Stimulated activated CD8-positive, alpha-beta memory T cell treated with anti-CD3 and anti-CD28 coated beads, Interleukin-4, amount 100 ng/mL, for 48 hours (primary cell): ENCODE measurements around the gene ANP32D.
"Not testable (repeated sequence)": the region's sequence is repeated elsewhere in the genome, so short reads cannot be mapped to it uniquely, and the experiment has no call there.

Experiments used
- DNase-seq: peaks from one replicate; pipeline ENCODE4 v3.0.0-alpha.2; 2020

Gene ANP32D

GRCh38 chr12:48472259-48472658 is at the start of gene ANP32D:
TSS of gene ANP32D (plus strand) at chr12:48472559. CDS start at chr12:48472665, 106 bp downstream.
- no peak for DNase-seq

DNA sequence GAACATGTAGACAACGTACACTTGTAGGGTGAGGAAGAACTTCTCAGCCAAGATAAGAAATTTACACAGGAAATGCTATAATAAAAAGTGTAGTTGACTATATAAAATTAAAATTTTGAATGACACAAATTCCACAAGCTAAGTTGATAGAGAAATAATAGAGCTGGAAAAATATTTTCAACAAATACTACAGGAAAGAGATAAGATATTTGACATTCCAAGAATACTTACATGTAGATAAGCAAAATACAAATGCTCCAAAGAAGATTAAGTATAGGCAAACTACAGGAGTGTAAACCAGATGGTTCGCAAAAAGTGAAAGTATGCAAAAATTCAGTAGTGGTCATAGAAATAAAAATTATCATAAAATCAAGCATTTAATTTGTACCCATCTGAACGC is 49.2 kb upstream of the ANP32D start:
- DNase-seq, result no peak

GRCh38 chr12:48424644-48425043 is 47.7 kb upstream of the ANP32D start:
- DNase-seq, result no peak

DNA sequence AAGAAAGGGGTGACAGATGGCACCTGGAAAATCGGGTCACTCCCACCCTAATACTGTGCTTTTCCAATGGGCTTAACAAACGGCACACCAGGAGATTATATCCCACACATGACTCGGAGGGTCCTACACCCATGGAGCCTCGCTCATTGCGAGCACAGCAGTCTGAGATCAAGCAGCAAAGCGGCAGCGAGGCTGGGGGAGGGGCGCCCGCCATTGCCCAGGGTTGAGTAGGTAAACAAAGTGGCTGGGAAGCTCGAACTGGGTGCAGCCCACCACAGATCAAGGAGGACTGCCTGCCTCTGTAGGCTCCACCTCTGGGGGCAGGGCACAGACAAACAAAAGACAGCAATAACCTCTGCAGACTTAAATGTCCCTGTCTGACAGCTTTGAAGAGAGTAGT is 38.3 kb upstream of the ANP32D start:
- not testable (repeated sequence) for DNase-seq

GRCh38 chr12:48441069-48441468 is 31.3 kb upstream of the ANP32D start:
- DNase-seq, result no peak

DNA sequence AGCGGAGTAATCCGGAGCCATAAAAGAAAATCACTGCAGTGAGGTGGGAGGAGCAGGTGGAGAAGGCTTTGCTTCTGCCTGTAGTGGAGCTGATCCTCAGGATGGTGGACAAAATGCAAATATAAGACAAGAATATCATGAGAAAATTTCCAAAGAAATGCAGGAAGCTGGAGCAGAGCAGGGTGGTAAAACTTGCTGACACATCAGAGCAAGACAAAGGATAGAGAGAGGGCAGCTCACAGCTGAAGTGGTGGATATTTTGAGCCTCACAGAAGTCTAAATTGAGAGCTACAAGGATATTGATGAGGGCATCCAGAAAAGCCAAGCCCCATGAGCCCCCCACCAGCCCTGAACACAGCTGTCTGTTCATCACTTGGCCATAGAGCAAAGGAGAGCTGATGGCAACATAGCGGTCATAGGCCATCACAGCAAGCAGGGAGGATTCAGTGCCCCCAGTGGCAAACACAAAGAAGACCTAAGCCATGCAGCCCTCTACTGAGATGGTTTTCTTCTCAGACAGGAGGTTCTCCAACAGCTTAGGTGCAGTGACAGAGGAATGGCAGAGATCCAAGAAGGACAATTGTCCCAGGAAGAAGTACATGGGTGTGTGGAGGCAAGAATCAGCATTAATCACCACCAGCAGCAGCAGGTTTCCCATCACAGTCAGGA is 30.0 kb upstream of the ANP32D start:
- no peak for DNase-seq

GRCh38 chr12:48445538-48445937 is 26.8 kb upstream of the ANP32D start:
- no peak for DNase-seq

DNA sequence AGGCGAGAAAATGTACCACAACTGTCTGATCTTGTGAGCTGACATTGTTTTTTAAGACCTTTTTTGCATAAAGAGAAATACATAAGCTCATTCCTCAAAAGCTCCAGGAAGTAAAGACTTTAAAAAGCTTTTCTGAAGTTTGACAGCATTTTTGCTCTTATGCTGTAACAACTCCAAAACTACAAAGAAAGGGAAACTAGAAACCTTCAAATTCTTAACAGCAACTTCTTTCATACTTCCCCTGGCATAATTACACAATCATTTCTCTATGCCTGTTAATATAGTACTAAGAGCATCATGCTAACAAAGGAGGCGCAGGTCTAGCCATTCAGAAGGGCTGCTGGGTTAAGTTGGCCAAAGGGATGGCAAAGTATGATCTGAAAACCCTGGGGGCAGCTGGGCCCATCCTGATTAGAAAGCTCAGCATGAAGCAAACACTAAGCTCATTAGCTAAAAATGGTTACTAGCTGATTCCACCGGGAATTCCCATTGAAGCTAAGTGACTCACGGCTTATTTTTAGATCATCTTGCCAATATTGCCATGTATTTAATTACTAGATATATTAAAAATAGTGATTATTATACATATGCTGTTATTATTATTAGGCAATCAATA is 26.1 kb upstream of the ANP32D start:
- no peak for DNase-seq

DNA sequence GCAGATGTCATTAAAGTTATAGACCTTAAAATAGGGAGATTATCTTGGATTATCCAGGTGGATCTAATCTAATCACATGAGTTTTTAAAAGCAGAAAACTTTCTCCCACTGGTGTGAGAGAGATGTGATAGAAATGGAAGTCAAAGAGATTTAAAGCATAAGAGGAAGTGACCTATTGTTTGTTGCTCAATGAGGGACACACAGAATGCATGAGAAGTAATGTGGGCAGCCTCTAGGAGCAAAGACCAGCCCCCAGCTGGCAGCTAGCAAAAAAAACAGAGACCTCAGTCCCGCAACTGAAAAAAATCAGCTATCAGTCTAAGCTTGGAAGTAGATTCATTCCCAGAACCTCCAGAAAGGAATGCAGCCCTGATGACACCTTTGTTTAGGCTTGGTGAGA is 24.6 kb upstream of the ANP32D start:
- DNase-seq, result no peak

DNA sequence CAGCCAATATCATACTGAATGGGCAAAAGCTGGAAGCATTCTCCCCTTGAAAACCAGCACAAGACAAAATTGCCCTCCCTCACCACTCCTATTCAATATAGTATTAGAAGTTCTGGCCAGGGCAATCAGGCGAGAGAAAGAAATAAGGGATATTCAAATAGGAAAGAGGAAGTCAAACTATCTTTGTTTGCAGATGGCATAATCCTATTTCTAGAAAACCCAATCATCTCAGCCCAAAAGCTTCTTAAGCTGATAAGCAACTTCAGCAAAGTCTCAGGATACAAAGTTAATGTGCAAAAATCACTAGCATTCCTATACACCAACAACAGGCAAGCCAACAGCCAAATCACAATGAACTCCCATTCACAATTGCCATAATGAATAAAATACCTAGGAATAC is 21.0 kb upstream of the ANP32D start:
- no peak for DNase-seq

DNA sequence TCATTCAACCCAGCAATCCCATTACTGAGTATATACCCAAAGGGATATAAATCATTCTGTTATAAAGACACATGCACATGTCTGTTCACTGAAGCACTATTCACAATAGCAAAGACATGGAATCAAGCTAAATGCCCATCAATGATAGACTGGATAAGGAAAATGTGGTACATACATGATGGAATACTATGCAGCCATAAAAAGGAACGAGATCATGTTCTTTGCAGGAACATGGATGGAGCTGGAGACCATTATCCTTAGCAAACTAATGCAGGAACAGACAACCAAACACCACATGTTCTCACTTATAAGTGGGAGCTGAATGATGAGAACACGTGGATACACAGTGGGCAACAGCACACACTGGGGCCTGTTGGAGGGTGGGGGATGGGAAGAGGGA is 19.4 kb upstream of the ANP32D start:
- not testable (repeated sequence) for DNase-seq

- DNase-seq, result no peak
These were observed 17.7 kb upstream of the ANP32D start for GRCh38 chr12:48454667-48455066.

DNA sequence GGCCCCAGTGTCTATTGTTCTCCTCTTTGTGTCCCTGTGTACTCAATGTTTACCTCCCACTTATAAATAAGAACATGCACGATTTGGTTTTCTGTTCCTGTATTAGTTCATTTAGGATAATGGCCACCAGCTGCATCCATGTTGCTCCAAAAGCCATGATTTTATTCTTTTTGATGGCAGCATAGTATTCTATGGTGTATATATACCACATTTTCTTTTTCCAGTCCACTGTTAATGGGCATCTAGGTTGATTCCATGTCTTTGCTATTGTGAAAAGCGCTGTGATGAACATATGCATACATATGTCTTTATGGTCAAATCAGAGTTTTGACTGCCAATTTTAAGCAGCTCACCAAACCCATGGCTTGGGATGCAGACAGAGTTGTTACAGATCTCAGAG is 17.2 kb upstream of the ANP32D start:
- no peak for DNase-seq

GRCh38 chr12:48459259-48459658 is 13.1 kb upstream of the ANP32D start:
- no peak for DNase-seq

DNA sequence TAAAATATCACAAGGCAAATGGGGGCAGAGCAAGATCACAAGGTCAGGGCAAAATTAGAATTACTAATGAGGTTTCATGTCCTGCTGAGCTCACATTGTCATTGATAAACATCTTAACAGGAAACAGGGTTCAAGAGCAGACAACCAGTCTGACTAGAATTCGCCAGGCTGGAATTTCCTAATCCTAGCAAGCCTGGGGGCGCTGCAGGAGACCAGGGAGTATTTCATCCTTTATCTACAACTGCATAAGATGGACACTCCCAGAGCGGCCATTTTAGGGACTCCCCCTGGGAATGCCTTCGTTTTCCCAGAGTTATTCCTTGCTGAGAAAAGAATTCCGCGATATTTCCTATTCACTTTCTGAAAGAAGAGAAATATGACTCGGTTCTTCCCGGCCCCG is 3.3 kb upstream of the ANP32D start:
- DNase-seq, result not testable (repeated sequence)

- DNase-seq, result no peak
These were observed 702 bp downstream of the ANP32D start for GRCh38 chr12:48473061-48473460.

- DNase-seq, result not testable (repeated sequence)
These were observed 2.1 kb downstream of the ANP32D start for GRCh38 chr12:48474497-48474896.

DNA sequence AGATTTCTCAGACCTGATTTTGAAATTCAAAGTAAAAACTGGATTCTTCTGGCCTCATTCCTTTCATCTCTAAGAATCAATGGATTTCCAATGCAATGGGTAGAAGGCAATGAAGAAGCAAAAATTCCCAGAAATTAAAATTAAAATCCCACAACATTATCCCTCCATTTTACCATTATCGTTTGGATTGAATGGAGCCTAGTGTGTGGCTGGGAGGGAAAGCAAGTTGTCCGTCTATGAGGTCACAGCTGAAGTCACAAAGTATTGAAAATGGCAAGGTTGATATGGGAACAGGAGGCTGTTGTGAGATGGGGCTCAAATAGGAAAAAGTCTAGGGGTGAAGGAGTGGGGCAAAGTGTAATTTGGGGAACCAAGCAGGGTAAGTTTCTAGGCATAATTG is 9.8 kb downstream of the ANP32D start, which contains the start of gene C12orf54:
Gene C12orf54 (plus strand): TSS at position 301 of the 400 bp plus-strand sequence. CDS start 799 bp downstream, outside the sequence.
- DNase-seq, result no peak

DNA sequence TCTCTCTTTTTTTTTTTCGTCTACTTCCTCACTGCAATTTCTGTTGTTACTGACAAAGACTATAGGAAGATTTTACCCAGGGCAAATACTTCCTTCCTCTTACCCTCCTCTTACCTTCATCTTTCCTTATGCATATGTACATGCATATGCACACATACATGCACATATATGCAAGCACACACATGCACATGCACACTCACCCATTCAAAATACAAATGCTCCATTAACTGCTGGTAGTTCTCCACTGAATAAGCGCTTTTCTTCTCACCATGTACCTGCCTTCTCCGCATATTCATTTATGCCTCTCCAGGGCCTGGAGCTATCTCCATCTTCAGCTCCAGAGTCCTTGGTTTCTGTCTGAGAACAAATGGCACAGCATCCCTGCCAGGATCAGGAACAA is 10.6 kb downstream of the ANP32D start:
- DNase-seq, result no peak

DNA sequence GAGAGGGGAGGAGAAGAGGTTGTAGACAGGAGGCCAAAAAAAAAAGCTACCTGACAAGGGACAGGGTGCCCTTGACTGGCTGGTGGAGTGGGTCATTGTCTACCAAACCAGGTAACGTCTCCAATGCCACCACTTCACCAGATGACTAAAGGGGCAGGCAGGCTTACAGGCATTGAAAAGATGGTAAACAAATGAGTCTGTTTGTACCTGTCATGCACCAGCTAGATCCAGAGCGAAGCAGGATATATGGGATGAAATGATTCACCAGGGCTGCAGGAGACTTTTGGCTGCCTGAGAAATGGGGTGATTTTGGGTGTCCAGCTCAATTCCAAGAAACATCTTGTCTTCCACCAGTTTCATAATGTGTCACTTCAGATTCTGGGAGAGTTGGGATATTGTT is 13.9 kb downstream of the ANP32D start:
- no peak for DNase-seq

DNA sequence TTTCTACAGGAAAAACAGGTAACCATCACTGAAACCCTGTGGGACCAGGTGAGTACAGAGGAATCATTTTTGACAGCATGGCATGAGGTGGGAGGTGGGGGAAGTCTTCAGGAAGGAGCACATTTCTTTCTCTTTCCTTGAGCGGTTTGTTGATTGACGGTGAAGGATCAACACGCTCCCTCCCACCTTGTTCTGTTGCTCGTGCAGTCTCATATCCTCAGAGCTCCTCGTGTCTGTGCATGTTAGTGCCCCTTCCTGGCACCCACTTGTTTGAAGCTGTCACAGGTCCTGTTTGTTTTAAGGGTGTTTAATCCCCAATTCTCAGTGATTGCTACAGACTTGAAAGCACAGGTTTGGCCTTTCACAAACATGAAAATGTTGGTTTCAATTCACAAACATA is 14.3 kb downstream of the ANP32D start:
- DNase-seq, result no peak

- DNase-seq, result no peak
These were observed 16.7 kb downstream of the ANP32D start for GRCh38 chr12:48489012-48489411.

DNA sequence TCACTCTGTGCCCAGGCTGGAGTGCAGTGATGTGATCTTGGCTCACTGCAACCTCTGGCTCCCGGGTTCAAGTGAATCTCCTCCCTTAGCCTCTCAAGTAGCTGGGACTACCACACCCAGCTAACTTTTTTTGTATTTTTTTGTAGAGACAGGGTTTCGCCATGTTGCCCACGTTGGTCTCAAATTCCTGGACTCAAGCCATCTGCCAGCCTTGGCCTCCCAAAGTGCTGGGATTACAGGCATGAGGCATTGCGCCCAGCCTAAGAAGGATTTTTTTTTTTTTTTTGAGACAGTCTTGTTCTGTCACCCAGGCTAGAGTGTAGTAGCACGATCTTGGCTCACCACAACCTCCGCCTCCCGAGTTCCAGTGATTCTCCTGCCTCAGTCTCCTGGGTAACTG is 17.1 kb downstream of the ANP32D start:
- DNase-seq, result not testable (repeated sequence)

DNA sequence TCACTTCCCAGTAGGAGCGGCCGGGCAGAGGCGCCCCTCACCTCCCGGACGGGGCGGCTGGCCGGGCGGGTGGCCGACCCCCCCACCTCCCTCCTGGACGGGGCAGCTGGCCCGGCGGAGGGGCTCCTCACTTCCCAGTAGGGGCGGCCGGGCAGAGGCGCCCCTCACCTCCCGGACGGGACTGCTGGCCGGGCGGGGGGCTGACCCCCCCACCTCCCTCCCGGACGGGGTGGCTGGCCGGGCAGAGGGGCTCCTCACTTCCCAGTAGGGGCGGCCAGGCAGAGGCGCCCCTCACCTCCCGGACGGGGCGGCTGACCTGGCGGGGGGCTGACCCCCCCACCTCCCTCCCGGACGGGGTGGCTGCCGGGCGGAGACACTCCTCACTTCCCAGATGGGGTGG is 27.9 kb downstream of the ANP32D start:
- not testable (repeated sequence) for DNase-seq

- not testable (repeated sequence) for DNase-seq
These were observed 34.5 kb downstream of the ANP32D start for GRCh38 chr12:48506836-48507235.
